Measurements from ENCODE around the gene STARD3NL. TPM values are rescaled to one million over a fixed set of nuclear protein-coding genes. Genes with fewer than 3 reads are reported as not detected.

The STARD3NL gene
- total and polyA plus RNA-seq, 2 of the 13 experiments (the other 11 are each of a cell fraction or from before 2014, with no cell fraction given): 37.3 to 42.3 TPM

DNA sequence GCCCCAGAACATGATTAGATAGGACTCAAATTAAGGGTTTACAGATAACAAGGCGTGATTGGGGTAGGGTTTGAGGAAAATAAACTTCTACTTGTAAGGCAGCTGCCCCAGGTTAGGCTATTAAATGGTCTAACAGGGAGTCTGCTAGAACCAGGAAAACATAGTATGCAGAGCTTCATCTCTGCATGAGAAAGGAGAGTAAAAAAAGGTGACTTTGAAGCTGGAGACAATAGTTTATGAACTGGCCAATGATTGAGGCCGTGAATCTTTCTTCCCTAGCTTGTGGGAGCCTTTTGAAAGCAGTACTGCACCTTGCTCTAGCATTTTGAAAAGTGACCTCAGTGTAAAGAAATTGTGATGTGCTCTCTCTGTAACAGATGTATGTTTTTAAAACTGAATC is 48.5 kb upstream of the STARD3NL start:
- no peak overlapping the region for H2AFZ ChIP-seq (ENCODE audit: low read length)
- H4K20me1 ChIP-seq (ENCODE audit: insufficient read depth, low read length): no peaks in the 10 kb centered on the region
- no peak overlapping the region for H3K4me3 ChIP-seq (replicated peaks in 1 of 3; ENCODE audit: insufficient read depth in 1 of 3, low read depth in 2 of 3, low read length in 3 of 3)
- no peaks in the 10 kb centered on the region for H3K79me2 ChIP-seq (ENCODE audit: insufficient read depth, low read length)
- no peaks in the 10 kb centered on the region for H3K4me1 ChIP-seq (ENCODE audit: insufficient read depth, low read length)
- in situ Hi-C loops (cut with HindIII; ENCODE audit: extremely low pct_ligation_motif_present, low pct_unique_long_range_greater_than_20kb) (no loop called here), intact Hi-C loops (cut with micrococcal nuclease; ENCODE audit: unreplicated experiment) (no loop called here)
- no peak for DNase-seq (ENCODE audit: low spot score)
- H3K4me2 ChIP-seq (ENCODE audit: low read depth, low read length): no peak overlapping the region
- no TSS peak for BruUV-seq (replicated peaks)
- ChIA-PET POLR2A (no interaction called here), CTCF (ENCODE audit: low intra/inter-chr PET ratio, low total read pairs) (no interaction called here)
- H3K9me3 ChIP-seq (ENCODE audit: low read length): no peaks in the 10 kb centered on the region
- no peak for ATAC-seq
- H3K36me3 ChIP-seq (replicated peaks in 1 of 2; ENCODE audit: control insufficient read depth in 1 of 2, insufficient read depth in 2 of 2, low read length in 2 of 2): no peaks in the 10 kb centered on the region
- WGBS (ENCODE audit: low lambda C conversion rate): 3% methylated on average over 2 of the region's 2 CpGs
- no peak overlapping the region for H3K9ac ChIP-seq (ENCODE audit: insufficient read depth, low read depth, low read length)
- no peak for FAIRE-seq
- H3K27me3 ChIP-seq (ENCODE audit: control insufficient read depth in 1 of 2, insufficient read depth in 2 of 2, low read length in 2 of 2): no peaks in the 10 kb centered on the region
- H3K27ac ChIP-seq (ENCODE audit: extremely low read length, insufficient read depth, low read length): no peak overlapping the region
- TF ChIP-seq CAMTA2 (CRISPR knock-in tag; IDR thresholded peaks at IDR 0.05; ENCODE audit: borderline replicate concordance) (no peak), ZNF451 (CRISPR knock-in tag; IDR thresholded peaks at IDR 0.05) (no peak), PHF21A (CRISPR knock-in tag; IDR thresholded peaks at IDR 0.05) (no peak), NBN (conservative IDR thresholded peaks at IDR 0.05) (no peak), CHD4 (IDR thresholded peaks at IDR 0.05; ENCODE audit: borderline replicate concordance, low read length) (no peak), ZBTB42 (CRISPR knock-in tag; IDR thresholded peaks at IDR 0.05) (no peak), CREB1 (IDR thresholded peaks at IDR 0.05) (no peak), CREB1 (CRISPR knock-in tag; IDR thresholded peaks at IDR 0.05) (no peak), ZNF280B (CRISPR knock-in tag; IDR thresholded peaks at IDR 0.05; ENCODE audit: borderline replicate concordance) (no peak), ZC3H4 (CRISPR knock-in tag; IDR thresholded peaks at IDR 0.05; ENCODE audit: borderline replicate concordance) (no peak), MEIS1 (CRISPR knock-in tag; IDR thresholded peaks at IDR 0.05; ENCODE audit: borderline replicate concordance) (no peak), ZSCAN9 (CRISPR knock-in tag; IDR thresholded peaks at IDR 0.05; ENCODE audit: borderline replicate concordance) (no peak), HOXA9 (CRISPR knock-in tag; IDR thresholded peaks at IDR 0.05; ENCODE audit: borderline replicate concordance) (no peak), MTA1 (CRISPR knock-in tag; IDR thresholded peaks at IDR 0.05; ENCODE audit: borderline replicate concordance) (no peak), ARID3A (IDR thresholded peaks at IDR 0.05; ENCODE audit: low read depth, low read length) (no peak), GABPA (IDR thresholded peaks at IDR 0.05; ENCODE audit: low read depth, low read length) (no peak), GABPA (CRISPR knock-in tag; IDR thresholded peaks at IDR 0.05; ENCODE audit: low read depth) (no peak)
- TF ChIP-seq, protein P1, sequence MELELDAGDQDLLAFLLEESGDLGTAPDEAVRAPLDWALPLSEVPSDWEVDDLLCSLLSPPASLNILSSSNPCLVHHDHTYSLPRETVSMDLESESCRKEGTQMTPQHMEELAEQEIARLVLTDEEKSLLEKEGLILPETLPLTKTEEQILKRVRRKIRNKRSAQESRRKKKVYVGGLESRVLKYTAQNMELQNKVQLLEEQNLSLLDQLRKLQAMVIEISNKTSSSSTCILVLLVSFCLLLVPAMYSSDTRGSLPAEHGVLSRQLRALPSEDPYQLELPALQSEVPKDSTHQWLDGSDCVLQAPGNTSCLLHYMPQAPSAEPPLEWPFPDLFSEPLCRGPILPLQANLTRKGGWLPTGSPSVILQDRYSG (CRISPR knock-in tag; IDR thresholded peaks at IDR 0.05): no peak
- TF ChIP-seq, protein P2, sequence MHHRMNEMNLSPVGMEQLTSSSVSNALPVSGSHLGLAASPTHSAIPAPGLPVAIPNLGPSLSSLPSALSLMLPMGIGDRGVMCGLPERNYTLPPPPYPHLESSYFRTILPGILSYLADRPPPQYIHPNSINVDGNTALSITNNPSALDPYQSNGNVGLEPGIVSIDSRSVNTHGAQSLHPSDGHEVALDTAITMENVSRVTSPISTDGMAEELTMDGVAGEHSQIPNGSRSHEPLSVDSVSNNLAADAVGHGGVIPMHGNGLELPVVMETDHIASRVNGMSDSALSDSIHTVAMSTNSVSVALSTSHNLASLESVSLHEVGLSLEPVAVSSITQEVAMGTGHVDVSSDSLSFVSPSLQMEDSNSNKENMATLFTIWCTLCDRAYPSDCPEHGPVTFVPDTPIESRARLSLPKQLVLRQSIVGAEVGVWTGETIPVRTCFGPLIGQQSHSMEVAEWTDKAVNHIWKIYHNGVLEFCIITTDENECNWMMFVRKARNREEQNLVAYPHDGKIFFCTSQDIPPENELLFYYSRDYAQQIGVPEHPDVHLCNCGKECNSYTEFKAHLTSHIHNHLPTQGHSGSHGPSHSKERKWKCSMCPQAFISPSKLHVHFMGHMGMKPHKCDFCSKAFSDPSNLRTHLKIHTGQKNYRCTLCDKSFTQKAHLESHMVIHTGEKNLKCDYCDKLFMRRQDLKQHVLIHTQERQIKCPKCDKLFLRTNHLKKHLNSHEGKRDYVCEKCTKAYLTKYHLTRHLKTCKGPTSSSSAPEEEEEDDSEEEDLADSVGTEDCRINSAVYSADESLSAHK (CRISPR knock-in tag; IDR thresholded peaks at IDR 0.05; ENCODE audit: borderline replicate concordance): no peak
